Caco-2 (cell line): ENCODE measurements around the gene INTS12. TPM values are rescaled to one million over a fixed set of nuclear protein-coding genes. Genes with fewer than 3 reads are reported as not detected.

Experiments used
- BruUV-seq: library from RNA; stranded (reverse); fragments of 400-500 nt; replicated peaks from 2 replicates; lab custom pipeline; 2021; lab: Mats Ljungman, UMichigan
- CTCF ChIA-PET: fragments of 300-600 bp; sonication (Branson Sonifier 250); formaldehyde crosslinking; loops from one replicate; lab custom pipeline; 2022; ENCODE audit warnings: antibody characterized with exemption; lab: Charles Lee
- POLR2A ChIA-PET: fragments of 300-600 bp; sonication (Branson Sonifier 250); formaldehyde crosslinking; loops from one replicate; lab custom pipeline; 2022; ENCODE audit warnings: antibody characterized with exemption; lab: Charles Lee
- DNase-seq, 2 experiments: peaks; one replicate each; pipeline versions ENCODE4 v3.0.0 to v3.0.0-alpha.2; 2020 to 2022
- H3K27me3 ChIP-seq: replicated peaks from 2 replicates; pipeline ENCODE4 v1.6.0; 2011; ENCODE audit warnings: low read length; ENCODE audit not compliant: control insufficient read depth, insufficient read depth
- H3K36me3 ChIP-seq: 2 replicates; pipeline ENCODE4 v1.5.1; 2011; ENCODE audit warnings: low read length; ENCODE audit not compliant: control insufficient read depth, insufficient read depth
- H3K4me1 ChIP-seq: fragments of 250-450 bp; sonication (Bioruptor Pico); 2 replicates; pipeline ENCODE4 v1.5.1; 2020; ENCODE audit warnings: mild to moderate bottlenecking
- H3K4me3 ChIP-seq: 2 replicates; pipeline ENCODE4 v1.5.1; 2011; ENCODE audit warnings: low read depth, mild to moderate bottlenecking, control low read depth, low read length
- H3K9me3 ChIP-seq: fragments of 250-450 bp; sonication (Bioruptor Pico); 2 replicates; pipeline ENCODE4 v1.5.1; 2020; ENCODE audit warnings: mild to moderate bottlenecking, moderate library complexity
- H3K27ac Mint-ChIP-seq: one replicate; pipeline ENCODE4 v1.8.0; 2022; ENCODE audit warnings: mixed read lengths; ENCODE audit not compliant: unreplicated experiment
- H3K27me3 Mint-ChIP-seq: one replicate; pipeline ENCODE4 v1.8.0; 2022; ENCODE audit warnings: mixed read lengths; ENCODE audit not compliant: insufficient read depth, unreplicated experiment
- H3K36me3 Mint-ChIP-seq: one replicate; pipeline ENCODE4 v1.8.0; 2022; ENCODE audit warnings: mild to moderate bottlenecking, mixed read lengths; ENCODE audit not compliant: insufficient read depth, unreplicated experiment
- H3K4me1 Mint-ChIP-seq: one replicate; pipeline ENCODE4 v1.8.0; 2022; ENCODE audit warnings: low read depth, mixed read lengths; ENCODE audit not compliant: unreplicated experiment
- H3K4me3 Mint-ChIP-seq: one replicate; pipeline ENCODE4 v1.8.0; 2022; ENCODE audit warnings: mild to moderate bottlenecking, moderate library complexity, mixed read lengths; ENCODE audit not compliant: unreplicated experiment
- H3K9me3 Mint-ChIP-seq: one replicate; pipeline ENCODE4 v1.8.0; 2022; ENCODE audit warnings: mixed read lengths; ENCODE audit not compliant: unreplicated experiment
- intact Hi-C: fragments of 100-400 bp; cut with micrococcal nuclease; formaldehyde crosslinking; loops from one replicate; pipeline ENCODE4 v1.10.0; 2022; ENCODE audit not compliant: unreplicated experiment
- total RNA-seq: library from RNA; stranded (reverse); gene quantifications from 2 replicates; pipeline ENCODE4 v1.2.3, GENCODE V29; 2022
- TF ChIP-seq, protein P1 (sequence below), 2 experiments: fragments of 200-600 bp in 1 of 2; IDR thresholded peaks; 1 replicate in 1 of 2; 2 replicates in 1 of 2; pipeline versions ENCODE4 v1.5.1 to v1.8.0; 2011 to 2022; ENCODE audit warnings: antibody characterized with exemption in 1 of 2, control low read depth in 1 of 2, inconsistent platforms in 1 of 2, low read depth in 1 of 2, low read length in 1 of 2, mild to moderate bottlenecking in 1 of 2, moderate library complexity in 1 of 2; ENCODE audit not compliant: insufficient read depth in 1 of 2, severe bottlenecking in 1 of 2, unreplicated experiment in 1 of 2

Gene INTS12
- total RNA-seq, 1 experiment from 2014 or later = 16.1 TPM

DNA sequence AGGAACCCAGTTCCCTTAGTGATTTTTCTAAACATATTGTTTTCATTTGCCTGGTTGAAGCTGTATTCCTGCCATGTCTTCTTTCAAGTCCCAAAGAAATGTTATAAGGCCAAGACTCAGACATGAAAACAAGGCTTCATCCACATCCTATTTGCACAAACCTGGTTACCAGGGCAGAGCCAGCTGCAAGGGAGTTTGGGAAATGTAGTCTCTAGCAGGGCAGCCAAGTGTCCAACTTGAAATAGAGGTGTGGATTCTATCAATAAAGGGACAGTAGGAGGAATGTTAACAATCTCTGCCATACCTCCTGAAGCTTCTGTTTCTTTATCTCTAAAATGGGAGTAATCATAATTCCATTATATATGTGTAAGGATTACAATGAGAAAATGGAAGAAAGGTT, 56.6 kb downstream of the INTS12 start:
- Histone ChIP-seq H3K9me3 (no peaks in the 10 kb centered on the region), H3K4me1 (no peaks in the 10 kb centered on the region), H3K27me3 (no peaks in the 10 kb centered on the region), H3K4me3 (no peak overlapping the region), H3K36me3 (no peaks in the 10 kb centered on the region)
- Mint-ChIP-seq H3K27ac (no peak overlapping the region), H3K9me3 (no peaks in the 10 kb centered on the region), H3K4me1 (no peaks in the 10 kb centered on the region), H3K36me3 (no peaks in the 10 kb centered on the region), H3K4me3 (no peak overlapping the region), H3K27me3 (peaks cover 5% of the 10 kb centered on the region)
- POLR2A ChIA-PET = no interaction called here
- intact Hi-C loops = no loop called here
- TF ChIP-seq, protein P1, sequence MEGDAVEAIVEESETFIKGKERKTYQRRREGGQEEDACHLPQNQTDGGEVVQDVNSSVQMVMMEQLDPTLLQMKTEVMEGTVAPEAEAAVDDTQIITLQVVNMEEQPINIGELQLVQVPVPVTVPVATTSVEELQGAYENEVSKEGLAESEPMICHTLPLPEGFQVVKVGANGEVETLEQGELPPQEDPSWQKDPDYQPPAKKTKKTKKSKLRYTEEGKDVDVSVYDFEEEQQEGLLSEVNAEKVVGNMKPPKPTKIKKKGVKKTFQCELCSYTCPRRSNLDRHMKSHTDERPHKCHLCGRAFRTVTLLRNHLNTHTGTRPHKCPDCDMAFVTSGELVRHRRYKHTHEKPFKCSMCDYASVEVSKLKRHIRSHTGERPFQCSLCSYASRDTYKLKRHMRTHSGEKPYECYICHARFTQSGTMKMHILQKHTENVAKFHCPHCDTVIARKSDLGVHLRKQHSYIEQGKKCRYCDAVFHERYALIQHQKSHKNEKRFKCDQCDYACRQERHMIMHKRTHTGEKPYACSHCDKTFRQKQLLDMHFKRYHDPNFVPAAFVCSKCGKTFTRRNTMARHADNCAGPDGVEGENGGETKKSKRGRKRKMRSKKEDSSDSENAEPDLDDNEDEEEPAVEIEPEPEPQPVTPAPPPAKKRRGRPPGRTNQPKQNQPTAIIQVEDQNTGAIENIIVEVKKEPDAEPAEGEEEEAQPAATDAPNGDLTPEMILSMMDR (IDR thresholded peaks at IDR 0.05; ENCODE audit: insufficient read depth in 1 of 2, low read depth in 1 of 2, low read length in 1 of 2, severe bottlenecking in 1 of 2, unreplicated experiment in 1 of 2) = no peak
- CTCF ChIA-PET = no interaction called here
- no TSS peak for BruUV-seq
- DNase-seq = no peak

DNA sequence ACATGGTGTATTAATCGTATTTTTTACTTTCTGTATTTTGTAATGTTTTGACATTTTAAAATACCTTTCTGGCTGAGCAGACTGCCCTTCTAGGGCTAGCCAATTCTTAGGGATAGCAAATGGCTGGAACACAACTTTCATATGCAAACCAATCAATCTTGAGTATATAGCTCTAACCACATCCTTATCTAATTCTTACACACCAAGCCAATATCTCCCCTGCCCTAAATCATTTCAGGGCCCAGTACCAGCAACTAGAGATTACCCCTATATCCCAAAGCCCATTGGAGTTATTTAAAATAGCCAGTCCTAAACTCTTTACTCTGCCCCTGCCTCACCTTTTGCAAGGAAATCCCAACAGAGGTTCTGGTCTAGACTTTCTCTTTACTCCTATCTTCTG, 58.3 kb downstream of the INTS12 start:
- no peak for DNase-seq
- peaks cover 5% of the 10 kb centered on the region for H3K27me3 Mint-ChIP-seq
- CTCF ChIA-PET = no interaction called here
- no peak overlapping the region for H3K27ac Mint-ChIP-seq
- H3K4me3 ChIP-seq = no peak overlapping the region
- no peaks in the 10 kb centered on the region for H3K36me3 Mint-ChIP-seq
- no peaks in the 10 kb centered on the region for H3K9me3 ChIP-seq
- H3K4me1 ChIP-seq = no peaks in the 10 kb centered on the region
- intact Hi-C loops = no loop called here
- no peaks in the 10 kb centered on the region for H3K9me3 Mint-ChIP-seq
- H3K4me3 Mint-ChIP-seq = no peak overlapping the region
- no peaks in the 10 kb centered on the region for H3K27me3 ChIP-seq
- BruUV-seq = no TSS peak
- TF ChIP-seq, protein P1 (IDR thresholded peaks at IDR 0.05; ENCODE audit: insufficient read depth in 1 of 2, low read depth in 1 of 2, low read length in 1 of 2, severe bottlenecking in 1 of 2, unreplicated experiment in 1 of 2) = no peak
- H3K4me1 Mint-ChIP-seq = no peaks in the 10 kb centered on the region
- POLR2A ChIA-PET = no interaction called here
- no peaks in the 10 kb centered on the region for H3K36me3 ChIP-seq

DNA sequence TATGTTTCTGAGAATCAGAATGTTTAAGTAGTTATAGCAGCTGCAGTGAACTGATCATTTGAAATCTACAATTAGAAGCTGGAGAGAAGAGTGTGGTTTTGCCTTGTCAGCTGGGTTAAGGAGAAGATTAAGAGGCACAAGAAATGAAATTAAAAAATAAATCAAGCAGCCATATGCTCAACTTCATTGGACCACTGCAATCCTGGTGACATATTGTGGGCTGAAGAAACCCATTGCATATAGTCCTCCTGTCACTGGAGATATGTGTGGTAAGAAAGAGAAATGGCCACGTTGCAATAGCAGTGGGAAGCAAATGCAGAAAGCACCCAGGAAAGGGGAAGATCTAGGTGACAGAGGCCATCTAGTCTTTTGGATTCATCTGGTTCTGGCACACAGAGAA, 63.0 kb downstream of the INTS12 start:
- Histone ChIP-seq H3K36me3 (no peaks in the 10 kb centered on the region), H3K4me1 (no peaks in the 10 kb centered on the region), H3K27me3 (no peaks in the 10 kb centered on the region), H3K9me3 (no peaks in the 10 kb centered on the region), H3K4me3 (no peak overlapping the region)
- Mint-ChIP-seq H3K27ac (no peak overlapping the region), H3K27me3 (peaks cover 5% of the 10 kb centered on the region), H3K36me3 (no peaks in the 10 kb centered on the region), H3K4me3 (no peak overlapping the region), H3K4me1 (no peaks in the 10 kb centered on the region), H3K9me3 (peaks cover under 1% of the 10 kb centered on the region)
- CTCF ChIA-PET = no interaction called here
- BruUV-seq = no TSS peak
- intact Hi-C loops = no loop called here
- POLR2A ChIA-PET = no interaction called here
- TF ChIP-seq, protein P1 (IDR thresholded peaks at IDR 0.05; ENCODE audit: insufficient read depth in 1 of 2, low read depth in 1 of 2, low read length in 1 of 2, severe bottlenecking in 1 of 2, unreplicated experiment in 1 of 2) = no peak
- DNase-seq = no peak
